K562 (cell line): ENCODE measurements around the gene ADCY9. TPM values are rescaled to one million over a fixed set of nuclear protein-coding genes. Genes with fewer than 3 reads are reported as not detected.

Source experiments
- ATAC-seq: fragments of 200-7000 bp; cut with Tn5 transposase; 3 replicates; pipeline ENCODE4 v1.9.1; 2020; ENCODE audit warnings: moderate library complexity
- BruUV-seq: library from RNA; stranded (reverse); fragments of 400-500 nt; replicated peaks from 2 replicates; lab custom pipeline; 2021; lab: Mats Ljungman, UMichigan
- CTCF ChIA-PET: fragments of 300-600 bp; formaldehyde crosslinking; extraction: SDS; loops from one replicate; lab custom pipeline; 2021; ENCODE audit warnings: low intra/inter-chr PET ratio; lab: Yijun Ruan, JAX
- POLR2A ChIA-PET: fragments of 300-600, 350-650 bp; sonication (Branson Sonifier 250); formaldehyde crosslinking; extraction: SDS; loops from one replicate; lab custom pipeline; 2021; ENCODE audit warnings: antibody characterized with exemption, inconsistent platforms; lab: Yijun Ruan, JAX
- DNase-seq, 4 experiments: peaks; one replicate each; pipeline versions ENCODE4 v3.0.0 to v3.0.0-alpha.2; 2011 to 2018; ENCODE audit warnings: low spot score in 3 of 4, mixed read lengths in 3 of 4; ENCODE audit errors: extremely low read depth in 1 of 4
- FAIRE-seq: peaks from 2 replicates; lab custom pipeline; 2011; peaks lifted over from hg19 to GRCh38; lab: Jason Lieb, UNC
- H2AFZ ChIP-seq: 2 replicates; pipeline ENCODE4 v1.6.0; 2011; ENCODE audit warnings: low read depth, low read length, control low read depth, inconsistent platforms
- H3K27ac ChIP-seq: fragments of 200-600 bp; 3 replicates; pipeline ENCODE4 v1.8.0; 2011; ENCODE audit warnings: low read depth, mild to moderate bottlenecking, control low read depth, inconsistent platforms, low read length, moderate library complexity, mixed read lengths; ENCODE audit errors: extremely low read depth
- H3K27me3 ChIP-seq, 2 experiments: fragments of 300-600 bp in 1 of 2; 2 replicates in 1 of 2; 3 replicates in 1 of 2; pipeline versions ENCODE4 v1.6.0 to v1.8.0; 2011; ENCODE audit warnings: inconsistent platforms in 2 of 2, low read length in 2 of 2, mild to moderate bottlenecking in 1 of 2, mixed read lengths in 1 of 2, moderate library complexity in 1 of 2; ENCODE audit not compliant: control insufficient read depth in 2 of 2, insufficient read depth in 2 of 2
- H3K36me3 ChIP-seq: fragments of 300-600 bp; 3 replicates; pipeline ENCODE4 v1.8.0; 2011; ENCODE audit warnings: mild to moderate bottlenecking, low read length, inconsistent platforms; ENCODE audit not compliant: control insufficient read depth, insufficient read depth
- H3K4me1 ChIP-seq, 2 experiments: fragments of 200-600 bp in 1 of 2; replicated peaks in 1 of 2; 2 replicates in 1 of 2; 3 replicates in 1 of 2; pipeline versions ENCODE4 v1.5.1 to v1.8.0; 2011; ENCODE audit warnings: inconsistent platforms in 2 of 2, low read length in 2 of 2, mild to moderate bottlenecking in 1 of 2, mixed read lengths in 1 of 2, moderate library complexity in 1 of 2; ENCODE audit not compliant: control insufficient read depth in 2 of 2, insufficient read depth in 2 of 2
- H3K4me2 ChIP-seq: 2 replicates; pipeline ENCODE4 v1.6.1; 2011; ENCODE audit warnings: low read length, control low read depth, inconsistent platforms, mixed read lengths; ENCODE audit not compliant: insufficient read depth
- H3K4me3 ChIP-seq: fragments of 200-600 bp; sonication (generic), shearing (Covaris generic); 2 replicates; pipeline ENCODE4 v1.5.1; 2016; ENCODE audit warnings: control low read depth, inconsistent platforms
- H3K79me2 ChIP-seq: fragments of 200-600 bp; 3 replicates; pipeline ENCODE4 v1.8.0; 2011; ENCODE audit warnings: low read length, inconsistent platforms; ENCODE audit not compliant: control insufficient read depth, insufficient read depth
- H3K9ac ChIP-seq, 2 experiments: 2 replicates each; pipeline versions ENCODE4 v1.6.0 to v1.6.1; 2011; ENCODE audit warnings: low read depth in 2 of 2, low read length in 2 of 2, control low read depth in 1 of 2, inconsistent platforms in 1 of 2, mild to moderate bottlenecking in 1 of 2, mixed read lengths in 1 of 2; ENCODE audit not compliant: insufficient read depth in 1 of 2
- H3K9me1 ChIP-seq: one replicate; pipeline ENCODE4 v1.6.0; 2011; ENCODE audit warnings: inconsistent platforms, mild to moderate bottlenecking, low read length, moderate library complexity; ENCODE audit not compliant: control insufficient read depth, insufficient read depth
- H3K9me3 ChIP-seq: replicated peaks from 2 replicates; pipeline ENCODE4 v1.5.1; 2011; ENCODE audit warnings: low read depth, low read length, inconsistent platforms; ENCODE audit not compliant: control insufficient read depth, insufficient read depth
- H4K20me1 ChIP-seq: replicated peaks from 2 replicates; pipeline ENCODE4 v1.6.1; 2011; ENCODE audit warnings: low read length, inconsistent platforms, mixed read lengths; ENCODE audit not compliant: control insufficient read depth, insufficient read depth
- BACH1 ChIP-seq: fragments of 200-800 bp; sonication (Bioruptor generic); IDR thresholded peaks from 2 replicates; pipeline ENCODE4 v1.6.1; 2016; ENCODE audit warnings: missing genetic modification characterization, missing compliant biosample characterization
- CEBPZ ChIP-seq: fragments of 150-350 bp; IDR thresholded peaks from 2 replicates; pipeline ENCODE4 v1.6.1; 2014; ENCODE audit warnings: low read depth, mild to moderate bottlenecking, low read length, borderline replicate concordance
- DACH1 ChIP-seq: fragments of 450-650 bp; IDR thresholded peaks from 2 replicates; pipeline ENCODE4 v1.6.1; 2018; ENCODE audit not compliant: partially characterized antibody
- MCM5 ChIP-seq: fragments of 450-650 bp; IDR thresholded peaks from 2 replicates; pipeline ENCODE4 v1.6.1; 2016; ENCODE audit warnings: low read depth
- POLR2H ChIP-seq: IDR thresholded peaks from 2 replicates; pipeline ENCODE4 v1.6.1; 2016; ENCODE audit warnings: missing genetic modification characterization, low read depth, mild to moderate bottlenecking, control low read depth, missing compliant biosample characterization, moderate library complexity
- YY1 ChIP-seq, 3 experiments: IDR thresholded peaks; 2 replicates each; pipeline ENCODE4 v1.6.1; 2011; ENCODE audit warnings: low read length in 2 of 3, mild to moderate bottlenecking in 2 of 3, moderate library complexity in 2 of 3, borderline replicate concordance in 1 of 3, control low read depth in 1 of 3, low read depth in 1 of 3; ENCODE audit not compliant: insufficient read depth in 3 of 3, insufficient replicate concordance in 2 of 3, control insufficient read depth in 1 of 3, insufficient read length in 1 of 3; ENCODE audit errors: extremely low read depth in 1 of 3
- ZNF121 ChIP-seq: sonication (generic); formaldehyde crosslinking; conservative IDR thresholded peaks from 2 replicates; pipeline ENCODE4 v1.8.0; 2022; ENCODE audit warnings: missing genetic modification reagents
- ZNF75A ChIP-seq: fragments of 450-650 bp; formaldehyde crosslinking; IDR thresholded peaks from 2 replicates; pipeline ENCODE4 v1.4.0; 2020; ENCODE audit warnings: mild to moderate bottlenecking
- WGBS: fragments of 100-300 bp; shearing (Covaris generic); methylation state at CpG from one replicate; pipeline ENCODE4 v1.1.6; 2016; ENCODE audit warnings: low coverage, mixed read lengths; ENCODE audit not compliant: insufficient coverage; ENCODE audit errors: missing lambda C conversion rate; 5-methylcytosine and 5-hydroxymethylcytosine counted together
- in situ Hi-C: fragments of 300-500 bp; cut with MboI; formaldehyde crosslinking; loops from 4 replicates; pipeline ENCODE4 v1.15.0; 2018; ENCODE audit warnings: inconsistent platforms, mixed read lengths
- intact Hi-C: fragments of 100-400 bp; cut with micrococcal nuclease; formaldehyde crosslinking; loops from 2 replicates; pipeline ENCODE4 v1.14.2; 2022
- polyA plus RNA-seq, 8 experiments: library from polyadenylated mRNA; depleted of rRNA in 4 of 8; stranded (reverse) in 5 of 8; unstranded in 3 of 8; fragments of >200 nt; fragmentation: Nextera tagmentation in 2 of 8; fragmentation: Illumina TruSeq in 1 of 8; extraction: Ambion mirVana in 2 of 8; extraction: Trizol in 1 of 8; gene quantifications; 2 replicates each; pipeline versions ENCODE4 v1.2.1 to v1.2.3, GENCODE V29; 2011 to 2014; ENCODE audit warnings: inconsistent platforms in 1 of 8, missing spikeins in 1 of 8
- total RNA-seq, 7 experiments: library from RNA; depleted of rRNA in 6 of 7; stranded (reverse); fragments of >200 nt in 6 of 7; fragmentation: Illumina TruSeq in 2 of 7; extraction: Trizol in 2 of 7; gene quantifications; 2 replicates each; pipeline versions ENCODE4 v1.2.1 to v1.2.3, GENCODE V29; 2011 to 2021; ENCODE audit warnings: low replicate concordance in 1 of 7

Gene ADCY9
- total and polyA plus RNA-seq, 9 of the 15 experiments (the other 6 are each of a cell fraction or from before 2014, with no cell fraction given), result 0.03 to 0.29 (median 0.17) TPM

GRCh38 chr16:4009177-4009576 lies 107.1 kb downstream of the ADCY9 start:
- DNase-seq, result no peak
- TF ChIP-seq DACH1 (no peak), ZNF121 (CRISPR knock-in tag) (peak; percentile 36)
- in situ Hi-C loops, result no loop called here
- no peak for FAIRE-seq
- Histone ChIP-seq H3K79me2 (no peaks in the 10 kb centered on the region), H3K9ac (no peak overlapping the region), H3K4me2 (no peak overlapping the region), H3K4me3 (no peak overlapping the region), H3K27ac (no peak overlapping the region), H3K4me1 (peaks cover 0 to 3% of the 10 kb centered on the region in 2 experiments; a peak in 2 of 5 replicates), H3K27me3 (peaks cover 65 to 80% of the 10 kb centered on the region in 2 experiments), H4K20me1 (0 out of 2 replicates have a peak, but pooled peaks cover 12% of the 10 kb centered on the region), H3K9me1 (no peaks in the 10 kb centered on the region), H2AFZ (no peak overlapping the region), H3K36me3 (no peaks in the 10 kb centered on the region), H3K9me3 (no peaks in the 10 kb centered on the region)
- no peak for ATAC-seq
- BruUV-seq, result no TSS peak
- POLR2A ChIA-PET, result interaction anchor here (0.6 kb wide), 1 partner anchor 24 kb away, joined by 3 read pairs; no protein-coding TSS in a partner anchor
- CTCF ChIA-PET, result no interaction called here
- intact Hi-C loops, result no loop called here
- whole genome bisulfite sequencing, result 2% methylated on average over 6 of the region's 6 CpGs

- 7% methylated on average over 5 of the region's 5 CpGs for WGBS
- Histone ChIP-seq H3K4me3 (no peak overlapping the region), H4K20me1 (0 out of 2 replicates have a peak, but pooled peaks cover 16% of the 10 kb centered on the region), H3K79me2 (no peaks in the 10 kb centered on the region), H3K9me3 (no peaks in the 10 kb centered on the region), H3K4me2 (no peak overlapping the region), H3K27ac (no peak overlapping the region), H3K36me3 (no peaks in the 10 kb centered on the region), H3K4me1 (peaks cover 0 to 5% of the 10 kb centered on the region in 2 experiments; a peak in 3 of 5 replicates), H2AFZ (no peak overlapping the region), H3K27me3 (peaks cover 70 to 88% of the 10 kb centered on the region in 2 experiments), H3K9ac (no peak overlapping the region), H3K9me1 (no peaks in the 10 kb centered on the region)
- intact Hi-C loops, result no loop called here
- POLR2A ChIA-PET, result interaction anchor here (1.3 kb wide), 1 partner anchor 9 kb away, joined by 4 read pairs; no protein-coding TSS in a partner anchor
- no peak for FAIRE-seq
- in situ Hi-C loops, result no loop called here
- DNase-seq, result no peak
- ATAC-seq, result no peak
- CTCF ChIA-PET, result no interaction called here
- no TSS peak for BruUV-seq
- TF ChIP-seq BACH1 (tag) (no peak), YY1 (IDR thresholded peaks at IDR 0.05; ENCODE audit: borderline replicate concordance in 1 of 3, control insufficient read depth in 1 of 3, extremely low read depth in 1 of 3, insufficient read depth in 3 of 3, insufficient read length in 1 of 3, insufficient replicate concordance in 2 of 3, low read depth in 1 of 3, low read length in 2 of 3) (no peak), MCM5 (no peak), CEBPZ (no peak), ZNF75A (CRISPR knock-in tag) (no peak), POLR2H (no peak)
Observed at GRCh38 chr16:4008116-4008515, 108.1 kb downstream of the ADCY9 start.
